Ovary (tissue), 3 donors: ENCODE measurements around the gene AKIRIN1.

Source experiments
- EP300 ChIP-seq: sonication (generic); formaldehyde crosslinking; IDR thresholded peaks from one replicate; pipeline ENCODE4 v1.6.1; 2017; ENCODE audit warnings: antibody characterized with exemption
- POLR2A ChIP-seq: fragments of 450-650 bp; IDR thresholded peaks from one replicate; pipeline ENCODE4 v1.6.1; 2017; ENCODE audit warnings: antibody characterized with exemption, mild to moderate bottlenecking, moderate library complexity
- TF ChIP-seq, protein P1 (sequence below), 3 donors: fragments of 450-650 bp in 2 of 3; fragments of 200-600 bp in 1 of 3; IDR thresholded peaks; one replicate each; pipeline versions ENCODE4 v1.5.1 to v1.8.0; 2016 to 2022; ENCODE audit warnings: antibody characterized with exemption in 3 of 3, mild to moderate bottlenecking in 1 of 3
- donor health status: DM: no; HTN: no; CAD: no.

GRCh38 chr1:38997034-38997900 is 6.2 kb downstream of the AKIRIN1 start:
- TF ChIP-seq, protein P1, sequence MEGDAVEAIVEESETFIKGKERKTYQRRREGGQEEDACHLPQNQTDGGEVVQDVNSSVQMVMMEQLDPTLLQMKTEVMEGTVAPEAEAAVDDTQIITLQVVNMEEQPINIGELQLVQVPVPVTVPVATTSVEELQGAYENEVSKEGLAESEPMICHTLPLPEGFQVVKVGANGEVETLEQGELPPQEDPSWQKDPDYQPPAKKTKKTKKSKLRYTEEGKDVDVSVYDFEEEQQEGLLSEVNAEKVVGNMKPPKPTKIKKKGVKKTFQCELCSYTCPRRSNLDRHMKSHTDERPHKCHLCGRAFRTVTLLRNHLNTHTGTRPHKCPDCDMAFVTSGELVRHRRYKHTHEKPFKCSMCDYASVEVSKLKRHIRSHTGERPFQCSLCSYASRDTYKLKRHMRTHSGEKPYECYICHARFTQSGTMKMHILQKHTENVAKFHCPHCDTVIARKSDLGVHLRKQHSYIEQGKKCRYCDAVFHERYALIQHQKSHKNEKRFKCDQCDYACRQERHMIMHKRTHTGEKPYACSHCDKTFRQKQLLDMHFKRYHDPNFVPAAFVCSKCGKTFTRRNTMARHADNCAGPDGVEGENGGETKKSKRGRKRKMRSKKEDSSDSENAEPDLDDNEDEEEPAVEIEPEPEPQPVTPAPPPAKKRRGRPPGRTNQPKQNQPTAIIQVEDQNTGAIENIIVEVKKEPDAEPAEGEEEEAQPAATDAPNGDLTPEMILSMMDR (IDR thresholded peaks at IDR 0.05), result no peak
- TF ChIP-seq EP300 (no peak), POLR2A (no peak)
